Keratinocyte (primary cell): Measurements from ENCODE around the gene ZBTB26. TPM values are rescaled to one million over a fixed set of nuclear protein-coding genes. Genes with fewer than 3 reads are reported as not detected.

ENCODE experiments used
- DNase-seq: peaks from one replicate; pipeline ENCODE4 v3.0.0-alpha.2; 2011; ENCODE audit warnings: low read depth, missing footprints, low spot score
- FAIRE-seq: peaks from 2 replicates; lab custom pipeline; 2011; peaks lifted over from hg19 to GRCh38; lab: Jason Lieb, UNC
- H2AFZ ChIP-seq: 2 replicates; pipeline ENCODE4 v1.6.0; 2012; ENCODE audit warnings: low read length, control low read depth, inconsistent platforms; ENCODE audit not compliant: control insufficient read depth
- H3K27ac ChIP-seq: 2 replicates; pipeline ENCODE4 v1.5.1; 2011; ENCODE audit warnings: low read length; ENCODE audit not compliant: control insufficient read depth, insufficient read depth
- H3K27me3 ChIP-seq: 3 replicates; pipeline ENCODE4 v1.6.0; 2011; ENCODE audit warnings: low read length; ENCODE audit not compliant: control insufficient read depth, insufficient read depth; ENCODE audit errors: extremely low read depth
- H3K36me3 ChIP-seq, 2 experiments: 2 replicates in 1 of 2; 3 replicates in 1 of 2; pipeline ENCODE4 v1.5.1; 2011; ENCODE audit warnings: low read length in 2 of 2, mild to moderate bottlenecking in 1 of 2; ENCODE audit not compliant: control insufficient read depth in 2 of 2, insufficient read depth in 2 of 2; ENCODE audit errors: extremely low read depth in 1 of 2
- H3K4me1 ChIP-seq: 3 replicates; pipeline ENCODE4 v1.5.1; 2011; ENCODE audit warnings: low read length; ENCODE audit not compliant: control insufficient read depth, insufficient read depth; ENCODE audit errors: extremely low read depth
- H3K4me2 ChIP-seq: 3 replicates; pipeline ENCODE4 v1.6.0; 2011; ENCODE audit warnings: low read depth, low read length; ENCODE audit not compliant: control insufficient read depth, insufficient read depth; ENCODE audit errors: extremely low read depth
- H3K4me3 ChIP-seq, 3 experiments: fragments of 200-600 bp in 1 of 3; sonication (generic) in 1 of 3; 2 replicates in 2 of 3; 3 replicates in 1 of 3; pipeline ENCODE4 v1.5.1; 2011 to 2016; ENCODE audit warnings: low read length in 3 of 3, mild to moderate bottlenecking in 3 of 3, control low read depth in 2 of 3, inconsistent platforms in 1 of 3, low read depth in 1 of 3, mixed read lengths in 1 of 3, mixed run types in 1 of 3, moderate library complexity in 1 of 3; ENCODE audit not compliant: control insufficient read depth in 2 of 3, insufficient read depth in 2 of 3; ENCODE audit errors: extremely low read depth in 1 of 3
- H3K79me2 ChIP-seq: 2 replicates; pipeline ENCODE4 v1.6.0; 2012; ENCODE audit warnings: low read length; ENCODE audit not compliant: control insufficient read depth, insufficient read depth
- H3K9ac ChIP-seq: 3 replicates; pipeline ENCODE4 v1.6.0; 2011; ENCODE audit warnings: low read length; ENCODE audit not compliant: control insufficient read depth, insufficient read depth; ENCODE audit errors: extremely low read depth
- H3K9me1 ChIP-seq: 3 replicates; pipeline ENCODE4 v1.6.0; 2011; ENCODE audit warnings: low read length; ENCODE audit not compliant: control insufficient read depth, insufficient read depth; ENCODE audit errors: extremely low read depth
- H3K9me3 ChIP-seq: 2 replicates; pipeline ENCODE4 v1.5.1; 2012; ENCODE audit warnings: low read depth, low read length; ENCODE audit not compliant: control insufficient read depth
- H4K20me1 ChIP-seq: 3 replicates; pipeline ENCODE4 v1.6.0; 2011; ENCODE audit warnings: low read length; ENCODE audit not compliant: control insufficient read depth, insufficient read depth; ENCODE audit errors: extremely low read depth
- EZH2 ChIP-seq: IDR thresholded peaks from one replicate; pipeline ENCODE4 v1.6.1; 2012; ENCODE audit warnings: inconsistent platforms, mild to moderate bottlenecking, low read length, moderate library complexity
- dilution Hi-C: fragments of 300-500 bp; cut with MboI; formaldehyde crosslinking; loops from one replicate; pipeline ENCODE4 v1.7.0; 2020; ENCODE audit warnings: low sequenced_read_pairs; ENCODE audit not compliant: extremely low pct_ligation_motif_present
- polyA plus RNA-seq, 5 experiments: library from polyadenylated mRNA; depleted of rRNA in 3 of 5; stranded (reverse) in 3 of 5; stranded (forward) in 1 of 5; unstranded in 1 of 5; fragments of >200 nt; gene quantifications; 1 replicate in 1 of 5; 2 replicates in 3 of 5; 3 replicates in 1 of 5; pipeline versions ENCODE4 v1.2.1 to v1.2.3, GENCODE V29; 2011 to 2012; ENCODE audit warnings: missing spikeins in 2 of 5, low read depth in 1 of 5, low replicate concordance in 1 of 5
- TF ChIP-seq, protein P1 (sequence below), 3 experiments: IDR thresholded peaks in 1 of 3; conservative IDR thresholded peaks in 1 of 3; optimal IDR thresholded peaks in 1 of 3; 2 replicates in 2 of 3; 3 replicates in 1 of 3; pipeline versions ENCODE3 to v1.5.1; 2011; ENCODE audit warnings: low read length in 3 of 3, mild to moderate bottlenecking in 3 of 3, moderate library complexity in 2 of 3, control low read depth in 1 of 3, inconsistent platforms in 1 of 3; ENCODE audit not compliant: insufficient read depth in 2 of 3; ENCODE audit errors: extremely low read depth in 1 of 3

ZBTB26 gene
- polyA plus RNA-seq, 1 donor (not counting 4 experiments of a cell fraction or from before 2014, with no cell fraction given), result 4.1 TPM

DNA sequence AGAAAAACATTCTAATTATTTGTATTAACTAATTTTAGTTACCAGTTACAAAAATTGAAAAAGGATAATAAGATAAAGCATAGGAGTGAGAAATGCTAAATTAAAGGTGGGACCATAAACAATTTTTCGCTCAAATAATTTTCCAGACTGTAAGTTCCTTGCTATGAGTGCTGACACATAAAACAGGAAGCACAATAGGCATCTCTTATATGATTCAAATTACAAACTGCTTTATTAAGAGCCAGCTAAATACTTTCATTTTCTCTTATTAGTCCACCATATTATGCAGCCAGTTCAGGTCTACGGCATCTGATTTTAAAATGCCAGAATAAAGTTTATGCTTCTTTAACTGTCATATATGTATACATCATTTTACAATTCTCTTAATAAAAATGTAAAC is 30.5 kb downstream of the ZBTB26 start:
- no peaks in the 10 kb centered on the region for H3K27me3 ChIP-seq

DNA sequence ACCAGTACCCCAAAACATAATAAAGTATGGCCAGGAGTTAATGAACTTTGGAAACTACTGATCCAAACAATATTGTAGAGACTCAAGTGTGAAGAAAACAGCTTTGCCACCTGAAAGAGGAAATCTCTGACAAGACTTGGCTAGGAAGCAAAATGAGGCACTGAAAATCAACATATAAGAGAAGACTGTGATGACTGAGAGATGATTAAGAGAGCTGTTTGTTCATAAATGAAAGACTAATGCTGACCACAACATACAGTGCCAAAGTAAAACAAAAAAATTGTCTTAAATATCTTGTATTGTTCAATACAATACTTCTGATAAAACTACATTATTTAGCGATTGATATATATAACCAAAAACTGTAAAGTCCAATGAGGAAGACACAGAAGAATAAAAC is 33.3 kb downstream of the ZBTB26 start:
- Histone ChIP-seq H2AFZ (no peak overlapping the region), H3K36me3 (peaks cover 3 to 9% of the 10 kb centered on the region in 2 experiments), H3K79me2 (peaks cover 71% of the 10 kb centered on the region), H4K20me1 (no peaks in the 10 kb centered on the region), H3K27me3 (no peaks in the 10 kb centered on the region), H3K9me3 (no peaks in the 10 kb centered on the region), H3K4me3 (no peak overlapping the region), H3K4me1 (peaks cover 12% of the 10 kb centered on the region), H3K9me1 (no peaks in the 10 kb centered on the region), H3K27ac (peak overlapping the region; percentile 38), H3K4me2 (peak overlapping the region; percentile 31), H3K9ac (peak overlapping the region; percentile 7)
- dilution Hi-C loops, result no loop called here
- no peak for FAIRE-seq
- DNase-seq, result no peak
- TF ChIP-seq, protein P1, sequence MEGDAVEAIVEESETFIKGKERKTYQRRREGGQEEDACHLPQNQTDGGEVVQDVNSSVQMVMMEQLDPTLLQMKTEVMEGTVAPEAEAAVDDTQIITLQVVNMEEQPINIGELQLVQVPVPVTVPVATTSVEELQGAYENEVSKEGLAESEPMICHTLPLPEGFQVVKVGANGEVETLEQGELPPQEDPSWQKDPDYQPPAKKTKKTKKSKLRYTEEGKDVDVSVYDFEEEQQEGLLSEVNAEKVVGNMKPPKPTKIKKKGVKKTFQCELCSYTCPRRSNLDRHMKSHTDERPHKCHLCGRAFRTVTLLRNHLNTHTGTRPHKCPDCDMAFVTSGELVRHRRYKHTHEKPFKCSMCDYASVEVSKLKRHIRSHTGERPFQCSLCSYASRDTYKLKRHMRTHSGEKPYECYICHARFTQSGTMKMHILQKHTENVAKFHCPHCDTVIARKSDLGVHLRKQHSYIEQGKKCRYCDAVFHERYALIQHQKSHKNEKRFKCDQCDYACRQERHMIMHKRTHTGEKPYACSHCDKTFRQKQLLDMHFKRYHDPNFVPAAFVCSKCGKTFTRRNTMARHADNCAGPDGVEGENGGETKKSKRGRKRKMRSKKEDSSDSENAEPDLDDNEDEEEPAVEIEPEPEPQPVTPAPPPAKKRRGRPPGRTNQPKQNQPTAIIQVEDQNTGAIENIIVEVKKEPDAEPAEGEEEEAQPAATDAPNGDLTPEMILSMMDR (optimal IDR thresholded peaks at IDR 0.05 in 1 of 3, IDR thresholded peaks at IDR 0.05 in 1 of 3, conservative IDR thresholded peaks at IDR 0.05 in 1 of 3; ENCODE audit: extremely low read depth in 1 of 3, insufficient read depth in 2 of 3, low read length in 3 of 3), result no peak
- no peak for TF ChIP-seq EZH2

More for the DNA sequence above, 30.5 kb downstream of the ZBTB26 start:
- Histone ChIP-seq H3K27ac (peak overlapping the region; percentile 25), H3K36me3 (peaks cover 3 to 9% of the 10 kb centered on the region in 2 experiments), H3K9me3 (no peaks in the 10 kb centered on the region), H3K9me1 (no peaks in the 10 kb centered on the region), H3K4me1 (peaks cover 21% of the 10 kb centered on the region), H3K9ac (no peak overlapping the region), H3K4me3 (no peak overlapping the region), H3K4me2 (peak overlapping the region; percentile 37), H2AFZ (no peak overlapping the region), H4K20me1 (no peaks in the 10 kb centered on the region), H3K79me2 (peaks cover 81% of the 10 kb centered on the region)
- FAIRE-seq (no peak), DNase-seq (no peak)
- dilution Hi-C loops, result no loop called here
- TF ChIP-seq, protein P1 (optimal IDR thresholded peaks at IDR 0.05 in 1 of 3, IDR thresholded peaks at IDR 0.05 in 1 of 3, conservative IDR thresholded peaks at IDR 0.05 in 1 of 3; ENCODE audit: extremely low read depth in 1 of 3, insufficient read depth in 2 of 3, low read length in 3 of 3), result no peak
- no peak for TF ChIP-seq EZH2
